ENCODE measurements around the gene AFF2.

GRCh38 chrX:148991502-148991901 lies 491.1 kb downstream of the AFF2 start:
- TF ChIP-seq ZNF274 (IDR thresholded peaks at IDR 0.05; ENCODE audit: low read depth, low read length), result no peak
- no peak for TF ChIP-seq SUZ12 (IDR thresholded peaks at IDR 0.05; ENCODE audit: extremely low read depth, insufficient read depth, insufficient read length)

All from NT2/D1 (cell line).